HepG2 (cell line): ENCODE results near the gene ZBTB46. TPM values are rescaled to one million over a fixed set of nuclear protein-coding genes. Genes with fewer than 3 reads are reported as not detected.
A peak's percentile ranks its signal among the peaks of the same experiment; 100 is the strongest.

Experiments
- GABPA ChIP-seq, 2 experiments: IDR thresholded peaks; 2 replicates each; pipeline ENCODE4 v1.6.1; 2011 to 2016; ENCODE audit warnings: low read depth in 2 of 2, low read length in 1 of 2, missing biosample characterization in 1 of 2, missing genetic modification characterization in 1 of 2
- MXD4 ChIP-seq: IDR thresholded peaks from 2 replicates; pipeline ENCODE4 v1.6.1; 2016; ENCODE audit warnings: mild to moderate bottlenecking, missing biosample characterization, missing genetic modification reagents
- POGK ChIP-seq: sonication (generic); formaldehyde crosslinking; conservative IDR thresholded peaks from 2 replicates; pipeline ENCODE4 v1.8.0; 2022; ENCODE audit warnings: mild to moderate bottlenecking, moderate library complexity, missing genetic modification reagents
- POLR2G ChIP-seq: fragments of 200-400 bp; formaldehyde crosslinking; IDR thresholded peaks from 2 replicates; pipeline ENCODE4 v1.6.1; 2018; ENCODE audit warnings: mild to moderate bottlenecking, low read depth, low read length, moderate library complexity
- PRDM15 ChIP-seq: sonication (generic); formaldehyde crosslinking; IDR thresholded peaks from 2 replicates; pipeline ENCODE4 v1.4.0; 2020; ENCODE audit warnings: missing genetic modification reagents
- REPIN1 ChIP-seq: sonication (generic); formaldehyde crosslinking; IDR thresholded peaks from 2 replicates; pipeline ENCODE4 v1.8.0; 2022; ENCODE audit warnings: missing genetic modification reagents, low read depth, mild to moderate bottlenecking, borderline replicate concordance
- RNF219 ChIP-seq: sonication (generic); formaldehyde crosslinking; IDR thresholded peaks from 2 replicates; pipeline ENCODE4 v1.5.0; 2020; ENCODE audit warnings: mild to moderate bottlenecking, missing genetic modification reagents
- ZBTB38 ChIP-seq: sonication (generic); formaldehyde crosslinking; IDR thresholded peaks from 2 replicates; pipeline ENCODE4 v1.5.1; 2020; ENCODE audit warnings: mild to moderate bottlenecking, missing genetic modification reagents
- ZBTB39 ChIP-seq: sonication (generic); formaldehyde crosslinking; IDR thresholded peaks from 2 replicates; pipeline ENCODE4 v1.5.0; 2020; ENCODE audit warnings: missing genetic modification reagents
- ZNF33B ChIP-seq: sonication (generic); formaldehyde crosslinking; IDR thresholded peaks from 2 replicates; pipeline ENCODE4 v1.5.1; 2020; ENCODE audit warnings: mild to moderate bottlenecking, missing genetic modification reagents
- ZNF350 ChIP-seq: sonication (generic); formaldehyde crosslinking; IDR thresholded peaks from 2 replicates; pipeline ENCODE4 v1.4.0; 2020; ENCODE audit warnings: mild to moderate bottlenecking, low read depth, missing genetic modification reagents, borderline replicate concordance
- ZNF414 ChIP-seq: sonication (generic); formaldehyde crosslinking; IDR thresholded peaks from 2 replicates; pipeline ENCODE4 v1.5.0; 2020; ENCODE audit warnings: missing genetic modification reagents
- ZNF691 ChIP-seq: sonication (generic); formaldehyde crosslinking; IDR thresholded peaks from 2 replicates; pipeline ENCODE4 v1.4.0; 2020; ENCODE audit warnings: missing genetic modification reagents, low read depth, mild to moderate bottlenecking, borderline replicate concordance
- ZSCAN22 ChIP-seq: sonication (generic); formaldehyde crosslinking; IDR thresholded peaks from 2 replicates; pipeline ENCODE4 v1.4.0; 2020; ENCODE audit warnings: mild to moderate bottlenecking, missing genetic modification reagents
- polyA plus RNA-seq, 8 experiments: library from polyadenylated mRNA; depleted of rRNA in 3 of 8; stranded (reverse) in 7 of 8; unstranded in 1 of 8; fragments of >200 nt; fragmentation: Illumina TruSeq in 4 of 8; extraction: Trizol in 4 of 8; gene quantifications; 2 replicates each; pipeline versions ENCODE4 v1.2.1 to v1.2.3, GENCODE V29; 2011 to 2016; ENCODE audit warnings: low read depth in 4 of 8, missing spikeins in 1 of 8, mixed read lengths in 1 of 8; ENCODE audit not compliant: insufficient read depth in 1 of 8
- total RNA-seq, 5 experiments: library from RNA; depleted of rRNA; stranded (reverse); fragments of >200 nt; fragmentation: Illumina TruSeq; extraction: Trizol; gene quantifications; 2 replicates each; pipeline ENCODE4 v1.2.3, GENCODE V29; 2016; ENCODE audit warnings: low read depth in 1 of 5

ZBTB46 gene
- total and polyA plus RNA-seq, 2 of the 13 experiments (the other 11 are each of a cell fraction or from before 2014, with no cell fraction given), result 1.6 to 13.5 TPM

GRCh38 chr20:63707558-63708300 lies 123.3 kb downstream of the ZBTB46 start, which contains the start of the genes ARFRP1 and ZGPAT (continued):
- TF ChIP-seq POLR2G (peak; percentile 93), ZBTB39 (CRISPR knock-in tag) (peak; percentile 78; the same call in 1 of the 2 replicates), PRDM15 (CRISPR knock-in tag) (peak; percentile 66), ZNF414 (CRISPR knock-in tag) (peak; percentile 77), ZBTB38 (CRISPR knock-in tag) (peak; percentile 98), GABPA (IDR thresholded peaks at IDR 0.05; ENCODE audit: low read depth, low read length) (no peak), GABPA (CRISPR knock-in tag; IDR thresholded peaks at IDR 0.05; ENCODE audit: low read depth) (peak; percentile 89), POGK (CRISPR knock-in tag) (peak; percentile 99), ZNF350 (CRISPR knock-in tag) (peak; percentile 16; the same call in 1 of the 2 replicates), MXD4 (peak; percentile 93), RNF219 (no peak), ZSCAN22 (CRISPR knock-in tag) (no peak), REPIN1 (CRISPR knock-in tag) (peak; percentile 93), ZNF691 (CRISPR knock-in tag) (peak; percentile 89), ZNF33B (peak; percentile 97; the same call in 1 of the 2 replicates)
